ENCODE measurements around the gene DCAF15. TPM values are rescaled to one million over a fixed set of nuclear protein-coding genes. Genes with fewer than 3 reads are reported as not detected.

Gene DCAF15
- total and polyA plus RNA-seq, 2 experiments from 2014 or later = 39.5 to 81.3 TPM

DNA sequence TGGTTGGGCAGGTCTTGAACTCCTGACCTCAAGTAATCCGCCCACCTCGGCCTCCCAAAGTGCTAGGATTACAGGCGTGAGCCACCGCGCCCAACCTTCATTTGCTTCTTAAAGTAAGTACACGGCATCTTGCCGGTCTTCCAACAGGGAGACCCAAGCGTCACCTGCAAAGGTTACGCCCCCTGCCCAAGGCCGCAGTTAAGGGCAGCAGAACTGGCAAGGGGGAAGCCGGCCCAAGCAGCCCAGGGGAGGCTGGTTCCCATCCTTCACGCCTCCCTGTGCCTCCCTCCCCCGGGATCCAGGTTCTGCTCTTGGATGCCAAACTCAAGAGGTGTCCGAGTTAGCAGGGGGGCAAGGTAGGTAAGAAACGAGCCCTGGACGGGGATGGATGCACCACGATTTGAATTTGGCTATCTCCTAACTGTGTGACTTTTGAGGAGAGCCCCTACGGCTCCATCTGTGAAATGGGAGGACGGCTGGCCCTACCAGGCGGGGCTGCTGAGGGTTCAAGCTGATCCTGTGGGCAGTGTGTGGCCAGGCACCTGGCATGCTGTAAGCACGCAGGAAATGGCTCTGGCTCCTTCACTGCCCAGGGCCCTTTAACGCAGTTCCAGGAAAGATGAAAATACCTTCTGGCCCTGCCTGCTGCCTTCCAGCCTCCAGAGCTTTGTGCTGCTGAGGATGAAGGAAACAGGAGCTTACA lies 44.8 kb downstream of the DCAF15 start:
- 0 out of 2 replicates have a peak, but pooled peaks cover 6% of the 10 kb centered on the region for H3K36me3 ChIP-seq (ENCODE audit: insufficient read depth)
- H3K4me3 ChIP-seq = no peak overlapping the region
- no peaks in the 10 kb centered on the region for H3K27me3 ChIP-seq (ENCODE audit: insufficient read depth)
- H3K4me1 ChIP-seq (ENCODE audit: insufficient read depth) = no peaks in the 10 kb centered on the region
- no peak overlapping the region for H2AFZ ChIP-seq
- Mint-ChIP-seq H3K27me3 (ENCODE audit: insufficient read depth, low read depth, poor library complexity) (no peaks in the 10 kb centered on the region), H3K36me3 (ENCODE audit: low read depth) (peaks cover 36% of the 10 kb centered on the region; the same call in 2 of the 3 replicates), H3K4me1 (no peaks in the 10 kb centered on the region), H3K4me3 (no peak overlapping the region), H3K9me3 (peaks cover 20% of the 10 kb centered on the region; the same call in 2 of the 3 replicates), H3K27ac (no peak overlapping the region)
- H3K4me2 ChIP-seq = no peak overlapping the region
- 0 out of 2 replicates have a peak, but pooled peaks cover 3% of the 10 kb centered on the region for H3F3A ChIP-seq (replicated peaks; ENCODE audit: low read depth)
- TF ChIP-seq ETS1 (IDR thresholded peaks at IDR 0.05) (no peak), POLR2AphosphoS5 (IDR thresholded peaks at IDR 0.05; ENCODE audit: low read depth) (no peak), EZH2phosphoT487 (IDR thresholded peaks at IDR 0.05; ENCODE audit: unreplicated experiment) (no peak), NANOG (IDR thresholded peaks at IDR 0.05; ENCODE audit: borderline replicate concordance) (no peak), ZNF331 (CRISPR knock-in tag; IDR thresholded peaks at IDR 0.05; ENCODE audit: low read depth) (no peak), CTCF (conservative IDR thresholded peaks at IDR 0.05; ENCODE audit: low read depth in 2 of 2) (no peak), JUNB (IDR thresholded peaks at IDR 0.05; ENCODE audit: unreplicated experiment) (no peak), EZH2 (IDR thresholded peaks at IDR 0.05; ENCODE audit: low read depth, unreplicated experiment) (no peak), CREB1 (CRISPR knock-in tag; IDR thresholded peaks at IDR 0.05; ENCODE audit: low read depth) (no peak), STAT1 (IDR thresholded peaks at IDR 0.05; ENCODE audit: unreplicated experiment) (no peak), ZNF114 (CRISPR knock-in tag; IDR thresholded peaks at IDR 0.05) (no peak)
- TF ChIP-seq, protein P1, sequence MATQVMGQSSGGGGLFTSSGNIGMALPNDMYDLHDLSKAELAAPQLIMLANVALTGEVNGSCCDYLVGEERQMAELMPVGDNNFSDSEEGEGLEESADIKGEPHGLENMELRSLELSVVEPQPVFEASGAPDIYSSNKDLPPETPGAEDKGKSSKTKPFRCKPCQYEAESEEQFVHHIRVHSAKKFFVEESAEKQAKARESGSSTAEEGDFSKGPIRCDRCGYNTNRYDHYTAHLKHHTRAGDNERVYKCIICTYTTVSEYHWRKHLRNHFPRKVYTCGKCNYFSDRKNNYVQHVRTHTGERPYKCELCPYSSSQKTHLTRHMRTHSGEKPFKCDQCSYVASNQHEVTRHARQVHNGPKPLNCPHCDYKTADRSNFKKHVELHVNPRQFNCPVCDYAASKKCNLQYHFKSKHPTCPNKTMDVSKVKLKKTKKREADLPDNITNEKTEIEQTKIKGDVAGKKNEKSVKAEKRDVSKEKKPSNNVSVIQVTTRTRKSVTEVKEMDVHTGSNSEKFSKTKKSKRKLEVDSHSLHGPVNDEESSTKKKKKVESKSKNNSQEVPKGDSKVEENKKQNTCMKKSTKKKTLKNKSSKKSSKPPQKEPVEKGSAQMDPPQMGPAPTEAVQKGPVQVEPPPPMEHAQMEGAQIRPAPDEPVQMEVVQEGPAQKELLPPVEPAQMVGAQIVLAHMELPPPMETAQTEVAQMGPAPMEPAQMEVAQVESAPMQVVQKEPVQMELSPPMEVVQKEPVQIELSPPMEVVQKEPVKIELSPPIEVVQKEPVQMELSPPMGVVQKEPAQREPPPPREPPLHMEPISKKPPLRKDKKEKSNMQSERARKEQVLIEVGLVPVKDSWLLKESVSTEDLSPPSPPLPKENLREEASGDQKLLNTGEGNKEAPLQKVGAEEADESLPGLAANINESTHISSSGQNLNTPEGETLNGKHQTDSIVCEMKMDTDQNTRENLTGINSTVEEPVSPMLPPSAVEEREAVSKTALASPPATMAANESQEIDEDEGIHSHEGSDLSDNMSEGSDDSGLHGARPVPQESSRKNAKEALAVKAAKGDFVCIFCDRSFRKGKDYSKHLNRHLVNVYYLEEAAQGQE (IDR thresholded peaks at IDR 0.05; ENCODE audit: unreplicated experiment) = no peak
- TF ChIP-seq, protein P2, sequence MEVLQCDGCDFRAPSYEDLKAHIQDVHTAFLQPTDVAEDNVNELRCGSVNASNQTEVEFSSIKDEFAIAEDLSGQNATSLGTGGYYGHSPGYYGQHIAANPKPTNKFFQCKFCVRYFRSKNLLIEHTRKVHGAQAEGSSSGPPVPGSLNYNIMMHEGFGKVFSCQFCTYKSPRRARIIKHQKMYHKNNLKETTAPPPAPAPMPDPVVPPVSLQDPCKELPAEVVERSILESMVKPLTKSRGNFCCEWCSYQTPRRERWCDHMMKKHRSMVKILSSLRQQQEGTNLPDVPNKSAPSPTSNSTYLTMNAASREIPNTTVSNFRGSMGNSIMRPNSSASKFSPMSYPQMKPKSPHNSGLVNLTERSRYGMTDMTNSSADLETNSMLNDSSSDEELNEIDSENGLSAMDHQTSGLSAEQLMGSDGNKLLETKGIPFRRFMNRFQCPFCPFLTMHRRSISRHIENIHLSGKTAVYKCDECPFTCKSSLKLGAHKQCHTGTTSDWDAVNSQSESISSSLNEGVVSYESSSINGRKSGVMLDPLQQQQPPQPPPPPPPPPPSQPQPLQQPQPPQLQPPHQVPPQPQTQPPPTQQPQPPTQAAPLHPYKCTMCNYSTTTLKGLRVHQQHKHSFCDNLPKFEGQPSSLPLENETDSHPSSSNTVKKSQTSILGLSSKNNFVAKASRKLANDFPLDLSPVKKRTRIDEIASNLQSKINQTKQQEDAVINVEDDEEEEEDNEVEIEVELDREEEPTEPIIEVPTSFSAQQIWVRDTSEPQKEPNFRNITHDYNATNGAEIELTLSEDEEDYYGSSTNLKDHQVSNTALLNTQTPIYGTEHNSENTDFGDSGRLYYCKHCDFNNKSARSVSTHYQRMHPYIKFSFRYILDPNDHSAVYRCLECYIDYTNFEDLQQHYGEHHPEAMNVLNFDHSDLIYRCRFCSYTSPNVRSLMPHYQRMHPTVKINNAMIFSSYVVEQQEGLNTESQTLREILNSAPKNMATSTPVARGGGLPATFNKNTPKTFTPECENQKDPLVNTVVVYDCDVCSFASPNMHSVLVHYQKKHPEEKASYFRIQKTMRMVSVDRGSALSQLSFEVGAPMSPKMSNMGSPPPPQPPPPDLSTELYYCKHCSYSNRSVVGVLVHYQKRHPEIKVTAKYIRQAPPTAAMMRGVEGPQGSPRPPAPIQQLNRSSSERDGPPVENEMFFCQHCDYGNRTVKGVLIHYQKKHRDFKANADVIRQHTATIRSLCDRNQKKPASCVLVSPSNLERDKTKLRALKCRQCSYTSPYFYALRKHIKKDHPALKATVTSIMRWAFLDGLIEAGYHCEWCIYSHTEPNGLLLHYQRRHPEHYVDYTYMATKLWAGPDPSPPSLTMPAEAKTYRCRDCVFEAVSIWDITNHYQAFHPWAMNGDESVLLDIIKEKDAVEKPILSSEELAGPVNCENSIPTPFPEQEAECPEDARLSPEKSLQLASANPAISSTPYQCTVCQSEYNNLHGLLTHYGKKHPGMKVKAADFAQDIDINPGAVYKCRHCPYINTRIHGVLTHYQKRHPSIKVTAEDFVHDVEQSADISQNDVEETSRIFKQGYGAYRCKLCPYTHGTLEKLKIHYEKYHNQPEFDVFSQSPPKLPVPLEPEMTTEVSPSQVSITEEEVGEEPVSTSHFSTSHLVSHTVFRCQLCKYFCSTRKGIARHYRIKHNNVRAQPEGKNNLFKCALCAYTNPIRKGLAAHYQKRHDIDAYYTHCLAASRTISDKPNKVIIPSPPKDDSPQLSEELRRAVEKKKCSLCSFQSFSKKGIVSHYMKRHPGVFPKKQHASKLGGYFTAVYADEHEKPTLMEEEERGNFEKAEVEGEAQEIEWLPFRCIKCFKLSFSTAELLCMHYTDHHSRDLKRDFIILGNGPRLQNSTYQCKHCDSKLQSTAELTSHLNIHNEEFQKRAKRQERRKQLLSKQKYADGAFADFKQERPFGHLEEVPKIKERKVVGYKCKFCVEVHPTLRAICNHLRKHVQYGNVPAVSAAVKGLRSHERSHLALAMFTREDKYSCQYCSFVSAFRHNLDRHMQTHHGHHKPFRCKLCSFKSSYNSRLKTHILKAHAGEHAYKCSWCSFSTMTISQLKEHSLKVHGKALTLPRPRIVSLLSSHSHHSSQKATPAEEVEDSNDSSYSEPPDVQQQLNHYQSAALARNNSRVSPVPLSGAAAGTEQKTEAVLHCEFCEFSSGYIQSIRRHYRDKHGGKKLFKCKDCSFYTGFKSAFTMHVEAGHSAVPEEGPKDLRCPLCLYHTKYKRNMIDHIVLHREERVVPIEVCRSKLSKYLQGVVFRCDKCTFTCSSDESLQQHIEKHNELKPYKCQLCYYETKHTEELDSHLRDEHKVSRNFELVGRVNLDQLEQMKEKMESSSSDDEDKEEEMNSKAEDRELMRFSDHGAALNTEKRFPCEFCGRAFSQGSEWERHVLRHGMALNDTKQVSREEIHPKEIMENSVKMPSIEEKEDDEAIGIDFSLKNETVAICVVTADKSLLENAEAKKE (CRISPR knock-in tag; IDR thresholded peaks at IDR 0.05) = no peak
- ATAC-seq = no peak
- H4K20me1 ChIP-seq (replicated peaks; ENCODE audit: insufficient read depth) = no peaks in the 10 kb centered on the region
- H3K79me2 ChIP-seq (replicated peaks; ENCODE audit: insufficient read depth) = peaks cover 26% of the 10 kb centered on the region
- no peak for DNase-seq (ENCODE audit: low spot score)
- no peak overlapping the region for H3K27ac ChIP-seq (ENCODE audit: low read depth)
- no peaks in the 10 kb centered on the region for H3K9me2 ChIP-seq (ENCODE audit: insufficient read depth)

Data from GM23338 (cell line).